ACC112 (cell line): ENCODE results near the gene MPV17L2.

Source experiments
- H2AFZ ChIP-seq: fragments of 200-600 bp; sonication (generic); one replicate; pipeline ENCODE4 v1.6.0; 2017; ENCODE audit warnings: antibody characterized with exemption, low read length; ENCODE audit not compliant: unreplicated experiment
- H3K27ac ChIP-seq: fragments of 200-600 bp; sonication (generic); 2 replicates; pipeline ENCODE4 v1.5.1; 2014; ENCODE audit warnings: low read depth, mild to moderate bottlenecking, antibody characterized with exemption, low read length, moderate library complexity
- H3K27me3 ChIP-seq: fragments of 200-600 bp; sonication (generic); 2 replicates; pipeline ENCODE4 v1.6.1; 2014; ENCODE audit warnings: mild to moderate bottlenecking, antibody characterized with exemption, low read length, moderate library complexity, mixed read lengths; ENCODE audit not compliant: insufficient read depth
- H3K36me3 ChIP-seq: fragments of 200-600 bp; sonication (generic); 2 replicates; pipeline ENCODE4 v1.6.1; 2016; ENCODE audit warnings: mild to moderate bottlenecking, antibody characterized with exemption, low read length, moderate library complexity, mixed read lengths; ENCODE audit not compliant: insufficient read depth
- H3K4me1 ChIP-seq: fragments of 200-600 bp; sonication (generic); one replicate; pipeline ENCODE4 v1.6.1; 2016; ENCODE audit warnings: low read length, mixed read lengths; ENCODE audit not compliant: insufficient read depth, unreplicated experiment, control insufficient read depth
- H3K4me3 ChIP-seq: fragments of 200-600 bp; sonication (generic); 2 replicates; pipeline ENCODE4 v1.5.1; 2014; ENCODE audit warnings: mild to moderate bottlenecking, low read depth, low read length
- H3K79me2 ChIP-seq: fragments of 200-600 bp; sonication (generic); one replicate; pipeline ENCODE4 v1.6.0; 2016; ENCODE audit warnings: low read length; ENCODE audit not compliant: control insufficient read depth, unreplicated experiment, insufficient read depth

Gene MPV17L2

DNA sequence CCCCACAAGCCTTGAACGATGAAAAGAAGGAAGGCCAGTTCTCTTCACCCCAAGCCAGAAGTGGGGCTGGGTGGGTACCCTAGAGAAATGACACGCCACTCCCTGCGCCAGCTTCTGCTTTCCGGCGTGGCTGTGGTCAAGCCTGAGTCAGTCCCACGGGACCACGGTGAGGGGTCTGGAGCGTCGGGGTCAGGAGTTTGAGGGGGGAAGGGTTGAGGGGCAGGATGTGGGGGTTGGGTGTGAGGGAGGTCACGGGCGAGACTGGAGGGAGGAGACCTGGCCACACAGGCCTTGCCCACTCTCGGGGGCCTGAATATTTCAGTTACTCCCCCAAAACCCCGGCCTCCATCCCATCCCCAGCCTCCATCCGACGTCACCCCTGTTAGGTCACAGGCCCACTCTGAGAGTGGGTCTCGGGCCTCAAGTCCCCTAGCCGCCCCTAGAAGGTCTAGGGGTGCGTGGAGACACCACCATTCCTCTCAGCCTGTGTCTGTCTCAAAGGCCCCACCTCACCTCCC lies 19.9 kb upstream of the MPV17L2 start:
- H3K36me3 ChIP-seq: no peaks in the 10 kb centered on the region; the same call in 1 of the 2 replicates
- peak overlapping the region; percentile 84 for H3K4me3 ChIP-seq
- H2AFZ ChIP-seq: peak overlapping the region; percentile 54
- H3K4me1 ChIP-seq: peaks cover 7% of the 10 kb centered on the region
- no peak overlapping the region for H3K27ac ChIP-seq
- no peaks in the 10 kb centered on the region for H3K79me2 ChIP-seq
- no peaks in the 10 kb centered on the region for H3K27me3 ChIP-seq

DNA sequence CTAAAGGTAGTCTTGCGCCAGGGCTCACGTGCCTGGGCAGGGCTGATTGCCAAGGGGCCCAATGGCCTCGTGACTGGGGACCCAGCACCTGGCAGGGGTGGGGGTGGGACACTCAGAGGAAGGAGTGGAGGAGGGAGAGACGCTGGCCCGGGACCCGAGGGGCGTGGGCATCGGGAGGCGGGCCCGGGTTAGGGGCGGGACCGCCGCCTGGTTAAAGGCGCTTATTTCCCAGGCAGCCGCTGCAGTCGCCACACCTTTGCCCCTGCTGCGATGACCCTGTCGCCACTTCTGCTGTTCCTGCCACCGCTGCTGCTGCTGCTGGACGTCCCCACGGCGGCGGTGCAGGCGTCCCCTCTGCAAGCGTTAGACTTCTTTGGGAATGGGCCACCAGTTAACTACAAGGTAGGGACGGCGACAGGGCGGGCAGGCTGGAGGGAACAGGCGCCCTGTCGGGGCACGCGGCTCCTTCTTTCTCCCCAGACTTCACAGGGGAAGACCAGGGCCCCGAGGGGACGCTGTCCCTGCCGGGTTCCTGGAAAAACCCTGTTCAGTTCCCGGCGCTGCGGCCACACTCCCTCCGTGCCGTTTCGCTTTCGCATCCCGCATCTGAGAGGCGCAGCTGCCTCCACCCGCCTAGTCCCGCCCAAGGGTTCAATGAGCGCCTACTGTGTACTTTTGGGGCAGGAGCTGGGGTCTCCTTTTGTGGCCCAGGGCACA lies 19.3 kb upstream of the MPV17L2 start, which contains the start of gene IFI30:
TSS of gene IFI30 (plus strand) at position 242 of the 717 bp plus-strand sequence. CDS start at position 271, 29 bp downstream.
- Histone ChIP-seq H3K27me3 (no peaks in the 10 kb centered on the region), H3K79me2 (no peaks in the 10 kb centered on the region), H3K4me3 (peak within 1 kb of the TSS; percentile 84), H3K27ac (no peak within 1 kb of the TSS), H3K36me3 (no peaks in the 10 kb centered on the region; the same call in 1 of the 2 replicates), H3K4me1 (peaks cover 7% of the 10 kb centered on the region), H2AFZ (peak within 1 kb of the TSS; percentile 54)

GRCh38 chr19:18174983-18175382 lies 18.0 kb upstream of the MPV17L2 start:
- no peaks in the 10 kb centered on the region for H3K79me2 ChIP-seq
- H3K4me1 ChIP-seq: peaks cover 7% of the 10 kb centered on the region
- H3K27ac ChIP-seq: no peak overlapping the region
- no peak overlapping the region for H2AFZ ChIP-seq
- H3K27me3 ChIP-seq: no peaks in the 10 kb centered on the region
- H3K36me3 ChIP-seq: no peaks in the 10 kb centered on the region; the same call in 1 of the 2 replicates
- H3K4me3 ChIP-seq: peak overlapping the region; percentile 84; the same call in 1 of the 2 replicates

GRCh38 chr19:18176367-18177310 lies 16.4 kb upstream of the MPV17L2 start:
- no peaks in the 10 kb centered on the region; the same call in 1 of the 2 replicates for H3K36me3 ChIP-seq
- H3K79me2 ChIP-seq: no peaks in the 10 kb centered on the region
- H3K4me3 ChIP-seq: no peak overlapping the region
- H3K27me3 ChIP-seq: no peaks in the 10 kb centered on the region
- H3K4me1 ChIP-seq: peaks cover 7% of the 10 kb centered on the region
- no peak overlapping the region for H2AFZ ChIP-seq
- no peak overlapping the region for H3K27ac ChIP-seq

GRCh38 chr19:18179957-18180356 lies 13.1 kb upstream of the MPV17L2 start:
- no peaks in the 10 kb centered on the region for H3K79me2 ChIP-seq
- H3K27ac ChIP-seq: no peak overlapping the region
- H3K4me3 ChIP-seq: no peak overlapping the region
- H3K36me3 ChIP-seq: no peaks in the 10 kb centered on the region; the same call in 1 of the 2 replicates
- H3K27me3 ChIP-seq: no peaks in the 10 kb centered on the region
- no peaks in the 10 kb centered on the region for H3K4me1 ChIP-seq
- H2AFZ ChIP-seq: no peak overlapping the region

- no peaks in the 10 kb centered on the region for H3K27me3 ChIP-seq
- no peaks in the 10 kb centered on the region for H3K36me3 ChIP-seq
- no peaks in the 10 kb centered on the region for H3K79me2 ChIP-seq
- no peak overlapping the region for H3K4me3 ChIP-seq
- H3K27ac ChIP-seq: no peak overlapping the region
- H3K4me1 ChIP-seq: no peaks in the 10 kb centered on the region
- no peak overlapping the region for H2AFZ ChIP-seq
Measured at GRCh38 chr19:18183529-18183928, 9.5 kb upstream of the MPV17L2 start.

DNA sequence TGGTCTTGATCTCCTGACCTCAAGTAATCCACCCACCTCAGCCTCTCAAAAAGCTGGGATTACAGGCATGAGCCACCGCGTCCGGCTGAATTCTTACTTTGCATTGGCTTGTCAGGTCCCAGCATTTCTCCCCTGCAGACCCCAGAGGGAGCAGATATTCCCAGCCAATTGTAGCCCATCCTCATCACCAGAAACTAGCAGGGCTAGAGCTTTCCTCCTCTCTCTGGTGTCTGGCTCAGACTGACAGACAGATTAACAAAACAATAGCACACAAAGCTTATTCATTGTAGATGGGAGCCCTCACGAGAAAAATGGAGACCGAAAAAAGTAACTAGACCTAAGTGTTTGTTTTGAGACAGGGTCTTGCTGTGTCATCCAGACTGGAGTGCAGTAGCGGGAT lies 7.5 kb upstream of the MPV17L2 start:
- H3K36me3 ChIP-seq: no peaks in the 10 kb centered on the region
- H3K27me3 ChIP-seq: no peaks in the 10 kb centered on the region
- no peaks in the 10 kb centered on the region for H3K79me2 ChIP-seq
- no peak overlapping the region for H2AFZ ChIP-seq
- H3K27ac ChIP-seq: no peak overlapping the region
- H3K4me1 ChIP-seq: no peaks in the 10 kb centered on the region
- H3K4me3 ChIP-seq: no peak overlapping the region

DNA sequence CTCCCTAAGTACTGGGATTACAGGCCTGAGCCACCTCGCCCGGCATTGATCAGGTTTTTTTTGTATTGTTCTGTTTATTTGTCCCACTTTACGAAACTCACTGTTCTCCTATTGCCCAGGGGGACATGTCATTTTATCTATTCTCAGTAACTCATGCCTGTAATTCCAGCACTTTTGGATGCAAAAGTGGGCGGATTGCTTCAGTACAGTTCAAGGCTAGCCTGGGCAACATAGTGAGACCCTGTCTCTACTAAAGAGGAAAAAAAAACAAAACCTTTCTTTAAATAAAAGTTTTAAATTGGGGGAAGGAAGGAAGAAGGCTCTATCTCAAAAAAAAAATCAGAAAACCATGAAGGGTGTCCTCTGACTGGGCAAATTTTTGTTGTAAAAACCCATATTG lies 2.7 kb upstream of the MPV17L2 start:
- Histone ChIP-seq H3K27ac (no peak overlapping the region), H3K4me3 (no peak overlapping the region), H3K79me2 (peaks cover 5% of the 10 kb centered on the region), H3K4me1 (peaks cover 5% of the 10 kb centered on the region), H2AFZ (no peak overlapping the region), H3K27me3 (no peaks in the 10 kb centered on the region), H3K36me3 (no peaks in the 10 kb centered on the region)

DNA sequence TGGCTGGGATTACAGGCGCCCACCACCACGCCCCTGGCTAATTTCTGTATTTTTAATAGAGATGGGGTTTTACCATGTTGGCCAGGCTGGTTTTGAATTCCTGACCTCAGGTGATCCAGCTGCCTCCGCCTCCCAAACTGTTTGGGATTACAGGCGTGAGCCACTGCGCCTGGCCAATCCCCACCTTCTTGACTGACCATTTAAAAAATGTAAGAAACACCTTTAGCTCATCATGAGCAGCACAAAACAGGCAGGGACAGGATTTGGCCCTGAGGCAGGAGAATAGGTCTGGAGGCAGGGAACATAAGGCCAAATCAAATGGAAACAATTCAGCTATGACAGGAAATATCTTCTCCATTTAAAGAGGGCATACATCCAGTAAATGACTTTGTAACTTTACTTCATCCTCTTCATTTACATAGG lies 1.4 kb upstream of the MPV17L2 start:
- H3K36me3 ChIP-seq: no peaks in the 10 kb centered on the region
- peak overlapping the region; percentile 85 for H3K4me3 ChIP-seq
- no peaks in the 10 kb centered on the region for H3K27me3 ChIP-seq
- H3K79me2 ChIP-seq: peaks cover 5% of the 10 kb centered on the region
- peak overlapping the region; percentile 75 for H3K27ac ChIP-seq
- no peak overlapping the region for H2AFZ ChIP-seq
- H3K4me1 ChIP-seq: peaks cover 5% of the 10 kb centered on the region

DNA sequence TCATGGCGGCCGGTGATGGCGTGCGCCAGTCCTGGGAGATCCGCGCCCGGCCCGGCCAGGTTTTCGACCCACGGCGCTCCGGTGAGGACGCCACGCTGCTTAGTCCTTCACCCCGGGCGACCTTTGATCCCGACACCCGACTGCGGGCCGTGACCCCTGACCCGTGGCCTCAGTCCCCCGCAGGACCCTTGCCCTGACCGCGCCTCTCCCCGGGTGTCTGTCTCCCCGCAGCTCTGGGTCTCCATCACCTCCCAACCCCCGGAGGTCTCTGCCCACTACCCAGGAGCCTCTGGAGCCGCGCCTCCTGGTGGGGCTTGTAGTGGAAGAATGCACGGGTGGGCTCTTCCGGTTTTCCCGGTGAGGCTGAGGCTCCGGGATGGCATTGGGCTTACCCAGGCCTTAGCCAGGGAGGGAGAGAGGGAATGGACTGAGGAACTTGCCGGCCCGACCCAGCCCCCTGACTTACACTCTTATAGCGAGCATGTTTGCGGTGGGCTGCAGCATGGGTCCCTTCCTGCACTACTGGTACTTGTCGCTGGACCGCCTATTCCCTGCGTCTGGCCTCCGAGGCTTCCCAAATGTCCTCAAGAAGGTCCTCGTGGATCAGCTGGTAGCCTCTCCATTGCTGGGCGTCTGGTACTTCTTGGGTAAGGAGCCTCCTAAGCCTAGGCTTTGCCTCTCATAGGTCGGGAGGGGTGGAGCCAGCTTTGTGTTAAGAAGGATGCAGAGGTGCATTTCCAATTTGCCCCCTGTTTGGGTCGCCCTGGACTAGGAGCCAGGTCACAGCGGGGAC lies 566 bp downstream of the MPV17L2 start:
- Histone ChIP-seq H3K4me1 (peaks cover 5% of the 10 kb centered on the region), H3K79me2 (peaks cover 5% of the 10 kb centered on the region), H2AFZ (no peak overlapping the region), H3K36me3 (no peaks in the 10 kb centered on the region), H3K27me3 (no peaks in the 10 kb centered on the region), H3K27ac (peak overlapping the region; percentile 44; the same call in 1 of the 2 replicates), H3K4me3 (peak overlapping the region; percentile 85)
